Lung (tissue), 12 donors: ENCODE measurements around the gene CANT1. TPM values are rescaled to one million over a fixed set of nuclear protein-coding genes. Genes with fewer than 3 reads are reported as not detected.

Experiments used
- ATAC-seq: fragments of 200-7000 bp; cut with Tn5 transposase; one replicate; pipeline ENCODE4 v1.9.1; 2020; ENCODE audit warnings: moderate number of reproducible peaks; ENCODE audit not compliant: insufficient read depth, low FRiP score
- DNase-seq, 3 donors: peaks; one replicate each; pipeline ENCODE4 v3.0.0-alpha.2; 2013 to 2017
- H3K27ac ChIP-seq, 2 donors: one replicate each; pipeline ENCODE4 v1.5.1; 2013; ENCODE audit warnings: mild to moderate bottlenecking in 2 of 2, moderate library complexity in 2 of 2, control low read depth in 1 of 2, inconsistent platforms in 1 of 2, low read depth in 1 of 2, low read length in 1 of 2
- H3K27me3 ChIP-seq, 3 donors: one replicate each; pipeline ENCODE4 v1.5.1; 2013; ENCODE audit warnings: low read length in 2 of 3; ENCODE audit not compliant: control insufficient read depth in 3 of 3, insufficient read depth in 3 of 3
- H3K36me3 ChIP-seq, 4 donors: one replicate each; pipeline ENCODE4 v1.5.1; 2013; ENCODE audit warnings: low read length in 4 of 4, mild to moderate bottlenecking in 1 of 4, moderate library complexity in 1 of 4; ENCODE audit not compliant: control insufficient read depth in 4 of 4, insufficient read depth in 4 of 4
- H3K4me1 ChIP-seq, 5 donors: one replicate each; pipeline ENCODE4 v1.5.1; 2013; ENCODE audit warnings: low read length in 5 of 5, mild to moderate bottlenecking in 2 of 5, moderate library complexity in 1 of 5; ENCODE audit not compliant: control insufficient read depth in 5 of 5, insufficient read depth in 5 of 5
- H3K4me3 ChIP-seq: one replicate; pipeline ENCODE4 v1.5.1; 2013; ENCODE audit warnings: mild to moderate bottlenecking, control low read depth, moderate library complexity
- H3K9ac ChIP-seq, 2 donors: one replicate each; pipeline ENCODE4 v1.5.1; 2013; ENCODE audit warnings: low read length in 2 of 2, control low read depth in 1 of 2; ENCODE audit not compliant: insufficient read depth in 1 of 2
- H3K9me3 ChIP-seq, 4 donors: one replicate each; pipeline ENCODE4 v1.5.1; 2013; ENCODE audit warnings: low read length in 3 of 4, mild to moderate bottlenecking in 1 of 4, moderate library complexity in 1 of 4; ENCODE audit not compliant: control insufficient read depth in 4 of 4, insufficient read depth in 3 of 4
- WGBS, 2 donors: extraction: QIAGEN DNeasy Blood & Tissue Kit; methylation state at CpG; one replicate each; pipeline ENCODE4 v1.1.7; 2013; 5-methylcytosine and 5-hydroxymethylcytosine counted together
- polyA plus RNA-seq, 2 donors: library from polyadenylated mRNA; stranded (reverse); fragments of 200-250 nt; gene quantifications; one replicate each; pipeline ENCODE4 v1.2.1, GENCODE V29; 2013
- total RNA-seq, 2 donors: library from RNA; depleted of rRNA in 1 of 2; stranded (reverse); fragments of >200 nt in 1 of 2; gene quantifications; one replicate each; pipeline ENCODE4 v1.2.1, GENCODE V29; 2014 to 2021
- TF ChIP-seq, protein P1 (sequence below): IDR thresholded peaks from 2 replicates; pipeline ENCODE4 v1.5.1; 2012; ENCODE audit warnings: mild to moderate bottlenecking; ENCODE audit errors: control extremely low read depth, extremely low read depth
- donor health status: control.
- donor health status: control.
- donor health status: Bipolar disorder and iron deficiency.
- donor health status: healthy.
- donor health status: DM: yes; HTN: yes; CAD: no.

CANT1 gene
- total and polyA plus RNA-seq, 4 donors, result 8.5 to 75.8 (median 48.7) TPM

DNA sequence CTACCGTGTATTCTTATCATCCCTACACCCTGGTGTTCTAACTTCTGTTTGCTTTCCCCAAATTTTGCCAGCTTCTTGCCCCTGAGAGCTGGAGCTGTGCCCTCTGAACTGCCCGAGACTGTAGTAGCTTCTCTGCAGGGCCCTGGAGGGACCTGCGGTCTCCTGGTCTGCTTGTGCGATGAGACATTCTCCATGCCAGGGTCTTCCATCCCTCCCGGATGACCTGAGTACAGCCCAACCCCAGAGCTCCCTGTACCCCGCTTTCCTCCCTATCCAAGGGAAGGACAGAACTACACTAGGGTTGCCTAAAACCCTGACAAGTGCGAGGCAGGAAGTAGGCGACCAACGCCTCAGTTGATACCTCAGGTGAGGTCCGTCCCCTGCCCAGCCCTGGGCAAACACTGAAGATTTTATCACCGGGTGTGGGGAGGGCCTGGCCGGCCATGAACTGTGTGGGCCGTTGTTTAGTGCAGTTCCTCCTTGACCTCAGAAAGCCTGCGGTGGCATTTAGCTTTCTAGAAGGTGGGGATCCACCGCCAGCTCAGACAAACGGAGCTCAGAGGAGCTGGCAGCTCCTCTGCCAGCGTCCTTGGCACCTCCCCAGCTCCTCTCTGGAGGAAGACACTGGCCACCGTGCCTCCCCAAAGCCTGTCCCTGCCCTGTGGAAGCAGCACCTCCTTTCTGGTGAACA, 13.7 kb downstream of the CANT1 start:
- Histone ChIP-seq H3K36me3 (peaks cover 15 to 64% (median 34%) of the 10 kb centered on the region in 4 donors), H3K27ac (peak overlapping the region in 1 of 2 donors; percentile 48), H3K27me3 (no peaks in the 10 kb centered on the region), H3K4me1 (no peaks in the 10 kb centered on the region), H3K9me3 (no peaks in the 10 kb centered on the region), H3K9ac (no peak overlapping the region), H3K4me3 (no peak overlapping the region)
- WGBS, 2 donors, result 64 to 76% methylated on average over 18 of the region's 18 CpGs
- ATAC-seq (peak; percentile 62), DNase-seq (no peak)
- TF ChIP-seq, protein P1, sequence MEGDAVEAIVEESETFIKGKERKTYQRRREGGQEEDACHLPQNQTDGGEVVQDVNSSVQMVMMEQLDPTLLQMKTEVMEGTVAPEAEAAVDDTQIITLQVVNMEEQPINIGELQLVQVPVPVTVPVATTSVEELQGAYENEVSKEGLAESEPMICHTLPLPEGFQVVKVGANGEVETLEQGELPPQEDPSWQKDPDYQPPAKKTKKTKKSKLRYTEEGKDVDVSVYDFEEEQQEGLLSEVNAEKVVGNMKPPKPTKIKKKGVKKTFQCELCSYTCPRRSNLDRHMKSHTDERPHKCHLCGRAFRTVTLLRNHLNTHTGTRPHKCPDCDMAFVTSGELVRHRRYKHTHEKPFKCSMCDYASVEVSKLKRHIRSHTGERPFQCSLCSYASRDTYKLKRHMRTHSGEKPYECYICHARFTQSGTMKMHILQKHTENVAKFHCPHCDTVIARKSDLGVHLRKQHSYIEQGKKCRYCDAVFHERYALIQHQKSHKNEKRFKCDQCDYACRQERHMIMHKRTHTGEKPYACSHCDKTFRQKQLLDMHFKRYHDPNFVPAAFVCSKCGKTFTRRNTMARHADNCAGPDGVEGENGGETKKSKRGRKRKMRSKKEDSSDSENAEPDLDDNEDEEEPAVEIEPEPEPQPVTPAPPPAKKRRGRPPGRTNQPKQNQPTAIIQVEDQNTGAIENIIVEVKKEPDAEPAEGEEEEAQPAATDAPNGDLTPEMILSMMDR, result no peak

DNA sequence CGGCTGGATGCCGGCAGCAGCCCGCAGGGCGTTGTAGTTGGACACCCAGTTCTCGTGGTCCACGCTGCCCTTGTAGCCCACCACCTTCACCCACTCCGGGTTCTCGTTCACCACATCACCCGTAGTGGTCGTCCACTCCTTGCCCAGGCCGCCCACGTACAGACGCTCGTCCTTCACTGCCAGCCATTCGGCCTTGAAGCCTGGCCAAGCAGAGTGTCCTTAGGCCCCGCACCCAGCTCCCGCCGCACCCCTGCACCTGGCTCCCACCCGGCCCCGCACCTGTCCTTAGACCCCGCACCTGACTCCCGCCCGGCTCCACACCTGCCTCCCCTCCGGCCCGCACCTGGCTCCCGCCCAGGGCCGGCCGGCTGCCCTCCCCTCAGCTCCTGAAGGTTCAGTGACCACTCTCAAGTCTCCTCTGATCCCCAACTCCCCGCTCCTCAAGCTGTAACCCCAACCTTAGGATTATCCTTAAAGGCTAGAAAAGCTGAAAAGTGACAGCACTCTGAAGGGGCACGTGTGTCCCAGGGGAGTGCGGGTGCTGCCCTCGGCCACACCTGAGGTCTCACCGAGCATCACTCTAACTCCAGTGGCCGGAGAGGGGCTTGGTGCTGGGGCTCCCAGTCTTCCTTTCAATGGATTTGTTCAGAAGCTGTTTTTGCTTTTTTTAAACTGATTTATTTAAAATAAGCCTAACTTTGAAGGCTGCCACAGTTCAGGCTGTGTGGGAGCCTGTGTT, 14.4 kb downstream of the CANT1 start:
- H3K9ac ChIP-seq, result no peak overlapping the region
- peak overlapping the region in 1 of 2 donors; percentile 48 for H3K27ac ChIP-seq
- ATAC-seq (no peak), DNase-seq (no peak)
- H3K27me3 ChIP-seq, result no peaks in the 10 kb centered on the region
- H3K9me3 ChIP-seq, result no peaks in the 10 kb centered on the region
- 95 to 96% methylated on average over 34 of the region's 34 CpGs for WGBS, 2 donors
- no peaks in the 10 kb centered on the region for H3K4me1 ChIP-seq
- H3K4me3 ChIP-seq, result no peak overlapping the region
- H3K36me3 ChIP-seq, result peaks cover 15 to 71% (median 38%) of the 10 kb centered on the region in 4 donors
- TF ChIP-seq, protein P1, result no peak

DNA sequence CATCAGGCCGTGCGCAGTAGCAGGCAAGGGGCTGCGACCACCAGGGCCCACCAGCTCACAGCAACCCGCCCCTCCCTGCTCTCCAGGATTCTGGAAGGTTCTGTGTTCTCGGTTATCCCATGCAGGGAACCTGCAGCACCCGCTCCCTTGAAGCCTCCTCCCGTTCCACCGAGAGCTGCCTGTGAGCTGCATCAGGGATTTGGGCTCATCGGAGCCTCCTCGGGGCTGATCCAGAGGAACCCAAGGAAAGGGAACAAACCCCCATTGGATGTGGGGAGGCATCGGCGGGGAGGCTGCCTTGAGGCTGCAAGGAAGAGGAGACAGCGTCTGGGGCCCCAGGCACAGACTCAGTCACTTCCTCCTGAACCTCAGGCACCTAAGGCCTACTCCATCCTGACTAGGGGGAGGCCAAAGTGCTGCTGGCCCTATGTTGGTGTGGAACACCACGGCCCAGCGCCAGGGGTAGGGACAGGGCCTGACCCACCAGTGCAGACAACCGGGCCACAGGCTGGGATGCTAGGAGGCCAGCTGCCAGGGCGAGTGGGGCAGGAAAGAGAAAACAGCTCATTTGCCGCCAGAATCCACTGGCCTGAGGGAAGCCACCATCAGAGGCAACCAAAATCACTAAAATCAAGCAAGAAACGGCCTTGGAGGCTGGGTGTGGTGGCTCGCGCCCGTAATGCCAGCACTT, 15.4 kb downstream of the CANT1 start:
- peaks cover 15 to 69% (median 37%) of the 10 kb centered on the region in 4 donors for H3K36me3 ChIP-seq
- DNase-seq, result no peak
- H3K27me3 ChIP-seq, result no peaks in the 10 kb centered on the region
- H3K4me1 ChIP-seq, result no peaks in the 10 kb centered on the region
- no peak for ATAC-seq
- no peaks in the 10 kb centered on the region for H3K9me3 ChIP-seq
- TF ChIP-seq, protein P1, result no peak
- WGBS, 2 donors, result 94 to 97% methylated on average over 21 to 22 of the region's 22 CpGs
- no peak overlapping the region for H3K27ac ChIP-seq
- H3K4me3 ChIP-seq, result no peak overlapping the region
- no peak overlapping the region for H3K9ac ChIP-seq
